CD14-positive monocyte (primary cell): ENCODE measurements around the gene LDAH. TPM values are rescaled to one million over a fixed set of nuclear protein-coding genes. Genes with fewer than 3 reads are reported as not detected.

Experiments used
- DNase-seq, 3 donors: peaks; one replicate each; pipeline ENCODE4 v3.0.0-alpha.2; 2011 to 2022
- H2AFZ ChIP-seq: 2 replicates; pipeline ENCODE4 v1.6.0; 2012; ENCODE audit warnings: mild to moderate bottlenecking, low read depth, low read length, inconsistent platforms; ENCODE audit not compliant: insufficient read depth, poor library complexity, severe bottlenecking
- H3K27ac ChIP-seq, 2 donors: 1 replicate in 1 of 2; 2 replicates in 1 of 2; pipeline ENCODE4 v1.5.1; 2012 to 2013; ENCODE audit warnings: low read length in 2 of 2, control low read depth in 1 of 2, inconsistent platforms in 1 of 2, low read depth in 1 of 2, mild to moderate bottlenecking in 1 of 2
- H3K27me3 ChIP-seq, 2 donors: one replicate each; pipeline versions ENCODE4 v1.6.0 to v1.6.1; 2011 to 2013; ENCODE audit warnings: low read length in 2 of 2; ENCODE audit not compliant: control insufficient read depth in 2 of 2, insufficient read depth in 2 of 2
- H3K36me3 ChIP-seq, 2 donors: replicated peaks in 1 of 2; 1 replicate in 1 of 2; 2 replicates in 1 of 2; pipeline versions ENCODE4 v1.5.1 to v1.6.1; 2012 to 2013; ENCODE audit warnings: low read length in 2 of 2, control low read depth in 1 of 2, inconsistent platforms in 1 of 2, mild to moderate bottlenecking in 1 of 2; ENCODE audit not compliant: insufficient read depth in 2 of 2, control insufficient read depth in 1 of 2
- H3K4me1 ChIP-seq, 2 donors: 1 replicate in 1 of 2; 2 replicates in 1 of 2; pipeline versions ENCODE4 v1.5.1 to v1.6.1; 2012 to 2013; ENCODE audit warnings: low read length in 2 of 2, control low read depth in 1 of 2, inconsistent platforms in 1 of 2, mild to moderate bottlenecking in 1 of 2, moderate library complexity in 1 of 2; ENCODE audit not compliant: insufficient read depth in 2 of 2, control insufficient read depth in 1 of 2
- H3K4me2 ChIP-seq: replicated peaks from 2 replicates; pipeline ENCODE3; 2012; ENCODE audit warnings: low read length, moderate library complexity, mild to moderate bottlenecking; ENCODE audit not compliant: poor library complexity, severe bottlenecking; ENCODE audit errors: extremely low read depth
- H3K4me3 ChIP-seq, 3 experiments: fragments of 200-600 bp in 1 of 3; sonication (generic) in 1 of 3; replicated peaks in 1 of 3; 1 replicate in 2 of 3; 2 replicates in 1 of 3; pipeline ENCODE4 v1.5.1; 2011 to 2013; ENCODE audit warnings: low read length in 3 of 3, mild to moderate bottlenecking in 3 of 3, control low read depth in 2 of 3, low read depth in 2 of 3, inconsistent platforms in 1 of 3, moderate library complexity in 1 of 3
- H3K79me2 ChIP-seq: 2 replicates; pipeline ENCODE4 v1.6.0; 2012; ENCODE audit warnings: mild to moderate bottlenecking, control low read depth, inconsistent platforms, low read length, moderate library complexity; ENCODE audit not compliant: insufficient read depth
- H3K9ac ChIP-seq: 2 replicates; pipeline ENCODE4 v1.6.0; 2017; ENCODE audit warnings: low read length, mild to moderate bottlenecking; ENCODE audit not compliant: insufficient read depth, poor library complexity, severe bottlenecking
- H3K9me3 ChIP-seq, 2 donors: replicated peaks in 1 of 2; 1 replicate in 1 of 2; 2 replicates in 1 of 2; pipeline versions ENCODE4 v1.5.1 to v1.6.1; 2012 to 2013; ENCODE audit warnings: low read length in 2 of 2, control low read depth in 1 of 2; ENCODE audit not compliant: control insufficient read depth in 1 of 2, insufficient read depth in 1 of 2
- H4K20me1 ChIP-seq: 2 replicates; pipeline ENCODE4 v1.6.0; 2012; ENCODE audit warnings: mild to moderate bottlenecking, low read length, control low read depth, moderate library complexity; ENCODE audit not compliant: insufficient read depth
- H3K27ac Mint-ChIP-seq, 7 donors: one replicate each; pipeline ENCODE4 v1.8.0; 2020; ENCODE audit warnings: mild to moderate bottlenecking in 7 of 7, mixed read lengths in 7 of 7, moderate library complexity in 6 of 7, inconsistent platforms in 2 of 7
- H3K27me3 Mint-ChIP-seq, 3 donors: one replicate each; pipeline ENCODE4 v1.8.0; 2021 to 2022; ENCODE audit warnings: low read depth in 3 of 3, mild to moderate bottlenecking in 3 of 3, mixed read lengths in 3 of 3, moderate library complexity in 3 of 3, inconsistent platforms in 1 of 3
- H3K36me3 Mint-ChIP-seq, 2 donors: one replicate each; pipeline ENCODE4 v1.8.0; 2020; ENCODE audit warnings: mixed read lengths in 2 of 2, inconsistent platforms in 1 of 2, mild to moderate bottlenecking in 1 of 2
- H3K4me1 Mint-ChIP-seq: one replicate; pipeline ENCODE4 v1.8.0; 2020; ENCODE audit warnings: mild to moderate bottlenecking, mixed read lengths
- H3K4me3 Mint-ChIP-seq, 2 donors: one replicate each; pipeline ENCODE4 v1.8.0; 2020; ENCODE audit warnings: mild to moderate bottlenecking in 2 of 2, mixed read lengths in 2 of 2, moderate library complexity in 1 of 2
- H3K9me3 Mint-ChIP-seq, 7 donors: one replicate each; pipeline ENCODE4 v1.8.0; 2020 to 2022; ENCODE audit warnings: mixed read lengths in 7 of 7, mild to moderate bottlenecking in 6 of 7, moderate library complexity in 6 of 7, inconsistent platforms in 2 of 7
- CTCF ChIP-seq: fragments of 200-600 bp; IDR thresholded peaks from one replicate; pipeline ENCODE4 v1.8.0; 2022; ENCODE audit warnings: antibody characterized with exemption, mild to moderate bottlenecking
- WGBS: methylation state at CpG from one replicate; pipeline ENCODE4 v1.1.5; 2013; ENCODE audit warnings: missing lambda C conversion rate; ENCODE audit not compliant: insufficient coverage; 5-methylcytosine and 5-hydroxymethylcytosine counted together
- intact Hi-C, 2 donors: fragments of 100-400 bp; cut with micrococcal nuclease; formaldehyde crosslinking; loops; one replicate each; pipeline versions ENCODE4 v1.15.0 to v1.15.1; 2023
- polyA plus RNA-seq, 3 donors: library from polyadenylated mRNA; depleted of rRNA in 1 of 3; unstranded in 2 of 3; stranded (reverse) in 1 of 3; fragments of 300-500 nt in 2 of 3; fragments of >200 nt in 1 of 3; fragmentation: Illumina TruSeq in 2 of 3; gene quantifications; 1 replicate in 2 of 3; 2 replicates in 1 of 3; pipeline ENCODE4 v1.2.3, GENCODE V29; 2012 to 2021

LDAH gene
- polyA plus RNA-seq, 3 donors, result 3.7 to 5.7 (median 5.0) TPM

DNA sequence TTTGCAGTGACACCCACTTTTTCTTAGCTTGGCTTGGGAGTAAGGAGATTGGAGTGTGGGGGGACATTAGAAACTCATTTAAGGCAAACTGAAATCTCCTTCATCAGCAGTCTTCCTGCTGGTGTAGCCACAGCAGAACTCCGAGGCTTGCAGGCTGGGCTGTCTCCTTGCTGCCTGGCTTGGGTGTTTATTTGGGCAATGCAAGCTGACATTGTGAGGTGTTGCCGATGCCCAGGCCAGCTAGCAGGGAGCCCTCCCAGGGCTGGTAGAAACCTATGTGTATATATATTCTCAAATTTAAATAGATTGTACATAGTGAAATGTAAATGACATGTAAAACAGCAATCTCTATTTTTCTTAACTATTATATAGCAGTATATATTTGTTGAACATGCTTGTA, 144.1 kb downstream of the LDAH start:
- DNase-seq, result no peak
- Mint-ChIP-seq H3K9me3 (no peaks in the 10 kb centered on the region), H3K4me1 (peaks cover 6% of the 10 kb centered on the region), H3K36me3 (peaks cover 24% of the 10 kb centered on the region in 2 donors), H3K4me3 (no peak overlapping the region), H3K27ac (no peak overlapping the region), H3K27me3 (peaks cover 13 to 17% (median 17%) of the 10 kb centered on the region in 3 donors)
- H3K4me3 ChIP-seq, result no peak overlapping the region
- H4K20me1 ChIP-seq, result no peaks in the 10 kb centered on the region
- no CpG with 5 or more reads among the region's 2 CpGs for WGBS
- no peak overlapping the region for H3K27ac ChIP-seq
- H3K36me3 ChIP-seq, result peaks cover 0 to 9% of the 10 kb centered on the region in 2 donors
- peaks cover 1 to 8% of the 10 kb centered on the region in 2 donors for H3K27me3 ChIP-seq
- H3K9ac ChIP-seq, result no peak overlapping the region
- H2AFZ ChIP-seq, result no peak overlapping the region
- no peaks in the 10 kb centered on the region for H3K9me3 ChIP-seq
- intact Hi-C loops, result no loop called here
- no peak overlapping the region for H3K4me2 ChIP-seq
- TF ChIP-seq CTCF, result no peak
- H3K79me2 ChIP-seq, result no peaks in the 10 kb centered on the region
- H3K4me1 ChIP-seq, result no peaks in the 10 kb centered on the region

DNA sequence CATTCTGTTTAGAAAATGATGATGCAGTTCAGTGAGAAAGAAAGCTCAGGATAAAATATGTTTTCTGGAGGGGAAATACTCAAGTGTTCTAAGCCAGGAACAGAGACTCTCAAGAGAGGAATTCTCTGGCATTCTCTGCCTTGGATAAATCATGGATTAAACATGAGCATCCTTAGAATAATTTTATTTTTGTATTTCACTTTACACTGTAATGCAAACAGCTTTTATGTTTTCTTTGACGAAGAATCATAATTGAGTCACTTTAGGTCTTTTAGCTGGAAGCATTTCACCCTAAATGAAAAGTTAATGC, 144.9 kb downstream of the LDAH start:
- H3K9me3 ChIP-seq, result no peaks in the 10 kb centered on the region
- H2AFZ ChIP-seq, result no peak overlapping the region
- Mint-ChIP-seq H3K9me3 (no peaks in the 10 kb centered on the region), H3K36me3 (peaks cover 19 to 22% of the 10 kb centered on the region in 2 donors), H3K27ac (peak overlapping the region in 1 of 7 donors; percentile 40), H3K27me3 (peaks cover 20 to 25% (median 24%) of the 10 kb centered on the region in 3 donors), H3K4me1 (peaks cover 6% of the 10 kb centered on the region), H3K4me3 (no peak overlapping the region)
- no CpG with 5 or more reads among the region's 1 CpG for WGBS
- H3K27me3 ChIP-seq, result peaks cover 4 to 14% of the 10 kb centered on the region in 2 donors
- no peak overlapping the region for H3K4me3 ChIP-seq
- intact Hi-C loops, result no loop called here
- no peak for TF ChIP-seq CTCF
- peaks cover 0 to 5% of the 10 kb centered on the region in 2 donors for H3K36me3 ChIP-seq
- H3K79me2 ChIP-seq, result no peaks in the 10 kb centered on the region
- H4K20me1 ChIP-seq, result no peaks in the 10 kb centered on the region
- no peak overlapping the region for H3K27ac ChIP-seq
- no peak overlapping the region for H3K9ac ChIP-seq
- DNase-seq, result no peak
- no peaks in the 10 kb centered on the region for H3K4me1 ChIP-seq
- H3K4me2 ChIP-seq, result no peak overlapping the region
